HEK293 (cell line): ENCODE measurements around the gene IL12RB1.

Experiments
- CTCF ChIA-PET: fragments of 350-600 bp; formaldehyde crosslinking; extraction: SDS; loops from one replicate; lab custom pipeline; 2021; ENCODE audit warnings: antibody characterized with exemption; lab: Yijun Ruan, JAX
- POLR2A ChIA-PET: fragments of 300-600 bp; formaldehyde crosslinking; extraction: SDS; loops from one replicate; lab custom pipeline; 2020; ENCODE audit warnings: antibody characterized with exemption, inconsistent platforms; lab: Yijun Ruan, JAX
- H3K27ac ChIP-seq: fragments of 200-500 bp; sonication (Bioruptor generic); 2 replicates; pipeline ENCODE4 v1.5.1; 2014; ENCODE audit warnings: low read depth, low read length, control low read depth, inconsistent platforms; ENCODE audit errors: extremely low read depth
- H3K36me3 ChIP-seq, 2 experiments: fragments of 200-500 bp in 1 of 2; sonication (Bioruptor generic) in 1 of 2; 1 replicate in 1 of 2; 2 replicates in 1 of 2; pipeline ENCODE4 v1.5.1; 2014 to 2017; ENCODE audit warnings: inconsistent platforms in 2 of 2, low read length in 2 of 2; ENCODE audit not compliant: control insufficient read depth in 2 of 2, insufficient read depth in 1 of 2
- H3K4me1 ChIP-seq: fragments of 200-500 bp; sonication (Bioruptor generic); 2 replicates; pipeline ENCODE4 v1.5.1; 2014; ENCODE audit warnings: mild to moderate bottlenecking, low read length, inconsistent platforms; ENCODE audit not compliant: control insufficient read depth, insufficient read depth
- H3K4me3 ChIP-seq: 2 replicates; pipeline ENCODE4 v1.5.1; 2011; ENCODE audit warnings: low read depth, mild to moderate bottlenecking, control low read depth, low read length, moderate library complexity
- H3K9me3 ChIP-seq: fragments of 200-500 bp; sonication (Bioruptor generic); 2 replicates; pipeline ENCODE4 v1.5.1; 2014; ENCODE audit warnings: low read depth, low read length, inconsistent platforms; ENCODE audit not compliant: control insufficient read depth, insufficient read depth
- FEZF1 ChIP-seq: fragments of 450-650 bp; formaldehyde crosslinking; IDR thresholded peaks from 2 replicates; pipeline ENCODE4 v1.5.1; 2016; ENCODE audit warnings: missing biosample characterization, missing genetic modification characterization
- GLI4 ChIP-seq: fragments of 450-650 bp; formaldehyde crosslinking; IDR thresholded peaks from 2 replicates; pipeline ENCODE4 v1.5.1; 2016; ENCODE audit warnings: missing biosample characterization, missing genetic modification characterization
- KLF16 ChIP-seq: fragments of 450-650 bp; formaldehyde crosslinking; IDR thresholded peaks from 2 replicates; pipeline ENCODE4 v1.5.1; 2017; ENCODE audit warnings: missing biosample characterization, missing genetic modification characterization
- OSR2 ChIP-seq: fragments of 450-650 bp; formaldehyde crosslinking; IDR thresholded peaks from 2 replicates; pipeline ENCODE4 v1.5.1; 2016; ENCODE audit warnings: missing biosample characterization, missing genetic modification characterization
- TRIM28 ChIP-seq: IDR thresholded peaks from 2 replicates; pipeline ENCODE4 v1.6.1; 2011; ENCODE audit warnings: low read length, control low read depth, borderline replicate concordance
- ZEB2 ChIP-seq: fragments of 450-650 bp; formaldehyde crosslinking; IDR thresholded peaks from 2 replicates; pipeline ENCODE4 v1.5.1; 2016; ENCODE audit warnings: missing biosample characterization, missing genetic modification characterization
- ZFHX2 ChIP-seq: fragments of 450-650 bp; formaldehyde crosslinking; conservative IDR thresholded peaks from 2 replicates; pipeline ENCODE4 v1.5.1; 2016; ENCODE audit warnings: missing biosample characterization, missing genetic modification characterization
- ZIC2 ChIP-seq: fragments of 450-650 bp; formaldehyde crosslinking; IDR thresholded peaks from 2 replicates; pipeline ENCODE4 v1.5.1; 2016; ENCODE audit warnings: missing biosample characterization, missing genetic modification characterization
- ZNF214 ChIP-seq: fragments of 450-650 bp; formaldehyde crosslinking; IDR thresholded peaks from 2 replicates; pipeline ENCODE4 v1.5.1; 2017; ENCODE audit warnings: missing biosample characterization, mild to moderate bottlenecking, missing genetic modification characterization, borderline replicate concordance
- ZNF48 ChIP-seq: fragments of 450-650 bp; formaldehyde crosslinking; IDR thresholded peaks from 2 replicates; pipeline ENCODE4 v1.5.1; 2016; ENCODE audit warnings: missing biosample characterization, missing genetic modification characterization
- ZNF529 ChIP-seq: fragments of 450-650 bp; formaldehyde crosslinking; IDR thresholded peaks from 2 replicates; pipeline ENCODE4 v1.5.1; 2017; ENCODE audit warnings: missing genetic modification characterization, missing biosample characterization; ENCODE audit not compliant: insufficient replicate concordance
- ZNF548 ChIP-seq: fragments of 450-650 bp; formaldehyde crosslinking; IDR thresholded peaks from 2 replicates; pipeline ENCODE4 v1.5.1; 2016; ENCODE audit warnings: missing biosample characterization, missing genetic modification characterization
- ZNF580 ChIP-seq: fragments of 450-650 bp; formaldehyde crosslinking; IDR thresholded peaks from 2 replicates; pipeline ENCODE4 v1.5.1; 2016; ENCODE audit warnings: missing biosample characterization, missing genetic modification characterization
- ZNF629 ChIP-seq: fragments of 450-650 bp; formaldehyde crosslinking; IDR thresholded peaks from 2 replicates; pipeline ENCODE4 v1.5.1; 2017; ENCODE audit warnings: missing biosample characterization, missing genetic modification characterization
- ZNF660 ChIP-seq: fragments of 450-650 bp; IDR thresholded peaks from 2 replicates; pipeline ENCODE4 v1.5.1; 2018; ENCODE audit warnings: missing biosample characterization, mild to moderate bottlenecking, missing genetic modification characterization
- ZNF768 ChIP-seq: fragments of 450-650 bp; formaldehyde crosslinking; IDR thresholded peaks from 2 replicates; pipeline ENCODE4 v1.5.1; 2018; ENCODE audit warnings: missing biosample characterization, mild to moderate bottlenecking, missing genetic modification characterization
- ZNF791 ChIP-seq: fragments of 450-650 bp; formaldehyde crosslinking; IDR thresholded peaks from 2 replicates; pipeline ENCODE4 v1.5.1; 2016; ENCODE audit warnings: missing biosample characterization, missing genetic modification characterization
- ZSCAN30 ChIP-seq: fragments of 450-650 bp; IDR thresholded peaks from 2 replicates; pipeline ENCODE4 v1.5.1; 2018; ENCODE audit warnings: missing biosample characterization, mild to moderate bottlenecking, missing genetic modification characterization, moderate library complexity
- TF ChIP-seq, protein P1 (sequence below): fragments of 450-650 bp; formaldehyde crosslinking; IDR thresholded peaks from 2 replicates; pipeline ENCODE4 v1.5.1; 2016; ENCODE audit warnings: missing biosample characterization, missing genetic modification characterization
- TF ChIP-seq, protein P2 (sequence below): fragments of 450-650 bp; formaldehyde crosslinking; IDR thresholded peaks from 2 replicates; pipeline ENCODE4 v1.5.1; 2016; ENCODE audit warnings: missing biosample characterization, missing genetic modification characterization
- TF ChIP-seq, protein P3 (sequence below): fragments of 450-650 bp; formaldehyde crosslinking; IDR thresholded peaks from 2 replicates; pipeline ENCODE4 v1.5.1; 2016; ENCODE audit warnings: missing biosample characterization, missing genetic modification characterization, borderline replicate concordance
- TF ChIP-seq, protein P4 (sequence below): fragments of 450-650 bp; formaldehyde crosslinking; IDR thresholded peaks from 2 replicates; pipeline ENCODE4 v1.5.1; 2016; ENCODE audit warnings: missing biosample characterization, missing genetic modification characterization
- TF ChIP-seq, protein P5 (sequence below): fragments of 450-650 bp; formaldehyde crosslinking; IDR thresholded peaks from 2 replicates; pipeline ENCODE4 v1.5.1; 2016; ENCODE audit warnings: missing biosample characterization, missing genetic modification characterization

Gene IL12RB1

GRCh38 chr19:18029617-18030338 is 57.0 kb downstream of the IL12RB1 start:
- POLR2A ChIA-PET: interaction anchor here (0.6 to 0.7 kb wide), 3 partner anchors 8 to 291 kb away, joined by 3 read pairs; partner anchors contain the start of gene ARRDC2
- Histone ChIP-seq H3K4me3 (no peak overlapping the region), H3K27ac (no peak overlapping the region), H3K4me1 (no peaks in the 10 kb centered on the region; the same call in 1 of the 2 replicates), H3K9me3 (no peaks in the 10 kb centered on the region), H3K36me3 (no peaks in the 10 kb centered on the region)
- CTCF ChIA-PET: interaction anchor here (0.7 to 1.5 kb wide), 2 partner anchors 28 to 1145 kb away, joined by 3 to 8 read pairs; no protein-coding TSS in a partner anchor
- TF ChIP-seq GLI4 (no peak), TRIM28 (no peak), ZNF629 (tag by site-specific recombination) (peak; percentile 81), ZEB2 (tag by site-specific recombination) (0 out of 2 replicates have a peak, but pooled peaks have one; percentile 23), ZNF548 (tag by site-specific recombination) (no peak), ZIC2 (peak; percentile 53; the same call in 1 of the 2 replicates), ZSCAN30 (tag by site-specific recombination) (peak; percentile 58; the same call in 1 of the 2 replicates), ZNF580 (peak; percentile 67; the same call in 1 of the 2 replicates), ZNF791 (no peak), ZFHX2 (tag by site-specific recombination) (no peak), ZNF48 (no peak), ZNF214 (tag by site-specific recombination) (no peak), ZNF660 (peak; percentile 13; the same call in 1 of the 2 replicates), OSR2 (peak; percentile 15; the same call in 1 of the 2 replicates), ZNF768 (tag by site-specific recombination) (peak; percentile 95; the same call in 1 of the 2 replicates), ZNF529 (tag by site-specific recombination) (no peak), KLF16 (tag by site-specific recombination) (peak; percentile 29; the same call in 1 of the 2 replicates), FEZF1 (tag by site-specific recombination) (peak; percentile 61; the same call in 1 of the 2 replicates)
- TF ChIP-seq, protein P1, sequence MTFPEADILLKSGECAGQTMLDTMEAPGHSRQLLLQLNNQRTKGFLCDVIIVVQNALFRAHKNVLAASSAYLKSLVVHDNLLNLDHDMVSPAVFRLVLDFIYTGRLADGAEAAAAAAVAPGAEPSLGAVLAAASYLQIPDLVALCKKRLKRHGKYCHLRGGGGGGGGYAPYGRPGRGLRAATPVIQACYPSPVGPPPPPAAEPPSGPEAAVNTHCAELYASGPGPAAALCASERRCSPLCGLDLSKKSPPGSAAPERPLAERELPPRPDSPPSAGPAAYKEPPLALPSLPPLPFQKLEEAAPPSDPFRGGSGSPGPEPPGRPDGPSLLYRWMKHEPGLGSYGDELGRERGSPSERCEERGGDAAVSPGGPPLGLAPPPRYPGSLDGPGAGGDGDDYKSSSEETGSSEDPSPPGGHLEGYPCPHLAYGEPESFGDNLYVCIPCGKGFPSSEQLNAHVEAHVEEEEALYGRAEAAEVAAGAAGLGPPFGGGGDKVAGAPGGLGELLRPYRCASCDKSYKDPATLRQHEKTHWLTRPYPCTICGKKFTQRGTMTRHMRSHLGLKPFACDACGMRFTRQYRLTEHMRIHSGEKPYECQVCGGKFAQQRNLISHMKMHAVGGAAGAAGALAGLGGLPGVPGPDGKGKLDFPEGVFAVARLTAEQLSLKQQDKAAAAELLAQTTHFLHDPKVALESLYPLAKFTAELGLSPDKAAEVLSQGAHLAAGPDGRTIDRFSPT (tag by site-specific recombination): peak; percentile 32; the same call in 1 of the 2 replicates
- TF ChIP-seq, protein P2, sequence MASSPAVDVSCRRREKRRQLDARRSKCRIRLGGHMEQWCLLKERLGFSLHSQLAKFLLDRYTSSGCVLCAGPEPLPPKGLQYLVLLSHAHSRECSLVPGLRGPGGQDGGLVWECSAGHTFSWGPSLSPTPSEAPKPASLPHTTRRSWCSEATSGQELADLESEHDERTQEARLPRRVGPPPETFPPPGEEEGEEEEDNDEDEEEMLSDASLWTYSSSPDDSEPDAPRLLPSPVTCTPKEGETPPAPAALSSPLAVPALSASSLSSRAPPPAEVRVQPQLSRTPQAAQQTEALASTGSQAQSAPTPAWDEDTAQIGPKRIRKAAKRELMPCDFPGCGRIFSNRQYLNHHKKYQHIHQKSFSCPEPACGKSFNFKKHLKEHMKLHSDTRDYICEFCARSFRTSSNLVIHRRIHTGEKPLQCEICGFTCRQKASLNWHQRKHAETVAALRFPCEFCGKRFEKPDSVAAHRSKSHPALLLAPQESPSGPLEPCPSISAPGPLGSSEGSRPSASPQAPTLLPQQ: peak; percentile 78
- TF ChIP-seq, protein P3, sequence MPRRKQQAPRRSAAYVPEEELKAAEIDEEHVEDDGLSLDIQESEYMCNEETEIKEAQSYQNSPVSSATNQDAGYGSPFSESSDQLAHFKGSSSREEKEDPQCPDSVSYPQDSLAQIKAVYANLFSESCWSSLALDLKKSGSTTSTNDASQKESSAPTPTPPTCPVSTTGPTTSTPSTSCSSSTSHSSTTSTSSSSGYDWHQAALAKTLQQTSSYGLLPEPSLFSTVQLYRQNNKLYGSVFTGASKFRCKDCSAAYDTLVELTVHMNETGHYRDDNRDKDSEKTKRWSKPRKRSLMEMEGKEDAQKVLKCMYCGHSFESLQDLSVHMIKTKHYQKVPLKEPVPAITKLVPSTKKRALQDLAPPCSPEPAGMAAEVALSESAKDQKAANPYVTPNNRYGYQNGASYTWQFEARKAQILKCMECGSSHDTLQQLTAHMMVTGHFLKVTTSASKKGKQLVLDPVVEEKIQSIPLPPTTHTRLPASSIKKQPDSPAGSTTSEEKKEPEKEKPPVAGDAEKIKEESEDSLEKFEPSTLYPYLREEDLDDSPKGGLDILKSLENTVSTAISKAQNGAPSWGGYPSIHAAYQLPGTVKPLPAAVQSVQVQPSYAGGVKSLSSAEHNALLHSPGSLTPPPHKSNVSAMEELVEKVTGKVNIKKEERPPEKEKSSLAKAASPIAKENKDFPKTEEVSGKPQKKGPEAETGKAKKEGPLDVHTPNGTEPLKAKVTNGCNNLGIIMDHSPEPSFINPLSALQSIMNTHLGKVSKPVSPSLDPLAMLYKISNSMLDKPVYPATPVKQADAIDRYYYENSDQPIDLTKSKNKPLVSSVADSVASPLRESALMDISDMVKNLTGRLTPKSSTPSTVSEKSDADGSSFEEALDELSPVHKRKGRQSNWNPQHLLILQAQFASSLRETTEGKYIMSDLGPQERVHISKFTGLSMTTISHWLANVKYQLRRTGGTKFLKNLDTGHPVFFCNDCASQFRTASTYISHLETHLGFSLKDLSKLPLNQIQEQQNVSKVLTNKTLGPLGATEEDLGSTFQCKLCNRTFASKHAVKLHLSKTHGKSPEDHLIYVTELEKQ (tag by site-specific recombination): 0 out of 2 replicates have a peak, but pooled peaks have one; percentile 40
- TF ChIP-seq, protein P4, sequence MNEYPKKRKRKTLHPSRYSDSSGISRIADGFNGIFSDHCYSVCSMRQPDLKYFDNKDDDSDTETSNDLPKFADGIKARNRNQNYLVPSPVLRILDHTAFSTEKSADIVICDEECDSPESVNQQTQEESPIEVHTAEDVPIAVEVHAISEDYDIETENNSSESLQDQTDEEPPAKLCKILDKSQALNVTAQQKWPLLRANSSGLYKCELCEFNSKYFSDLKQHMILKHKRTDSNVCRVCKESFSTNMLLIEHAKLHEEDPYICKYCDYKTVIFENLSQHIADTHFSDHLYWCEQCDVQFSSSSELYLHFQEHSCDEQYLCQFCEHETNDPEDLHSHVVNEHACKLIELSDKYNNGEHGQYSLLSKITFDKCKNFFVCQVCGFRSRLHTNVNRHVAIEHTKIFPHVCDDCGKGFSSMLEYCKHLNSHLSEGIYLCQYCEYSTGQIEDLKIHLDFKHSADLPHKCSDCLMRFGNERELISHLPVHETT (tag by site-specific recombination): 0 out of 2 replicates have a peak, but pooled peaks have one; percentile 56
- TF ChIP-seq, protein P5, sequence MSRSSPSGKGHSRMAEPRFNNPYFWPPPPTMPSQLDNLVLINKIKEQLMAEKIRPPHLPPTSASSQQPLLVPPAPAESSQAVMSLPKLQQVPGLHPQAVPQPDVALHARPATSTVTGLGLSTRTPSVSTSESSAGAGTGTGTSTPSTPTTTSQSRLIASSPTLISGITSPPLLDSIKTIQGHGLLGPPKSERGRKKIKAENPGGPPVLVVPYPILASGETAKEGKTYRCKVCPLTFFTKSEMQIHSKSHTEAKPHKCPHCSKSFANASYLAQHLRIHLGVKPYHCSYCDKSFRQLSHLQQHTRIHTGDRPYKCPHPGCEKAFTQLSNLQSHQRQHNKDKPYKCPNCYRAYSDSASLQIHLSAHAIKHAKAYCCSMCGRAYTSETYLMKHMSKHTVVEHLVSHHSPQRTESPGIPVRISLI (tag by site-specific recombination): peak; percentile 95
